Measurements from ENCODE around the gene BCAR1.

BCAR1 gene

DNA sequence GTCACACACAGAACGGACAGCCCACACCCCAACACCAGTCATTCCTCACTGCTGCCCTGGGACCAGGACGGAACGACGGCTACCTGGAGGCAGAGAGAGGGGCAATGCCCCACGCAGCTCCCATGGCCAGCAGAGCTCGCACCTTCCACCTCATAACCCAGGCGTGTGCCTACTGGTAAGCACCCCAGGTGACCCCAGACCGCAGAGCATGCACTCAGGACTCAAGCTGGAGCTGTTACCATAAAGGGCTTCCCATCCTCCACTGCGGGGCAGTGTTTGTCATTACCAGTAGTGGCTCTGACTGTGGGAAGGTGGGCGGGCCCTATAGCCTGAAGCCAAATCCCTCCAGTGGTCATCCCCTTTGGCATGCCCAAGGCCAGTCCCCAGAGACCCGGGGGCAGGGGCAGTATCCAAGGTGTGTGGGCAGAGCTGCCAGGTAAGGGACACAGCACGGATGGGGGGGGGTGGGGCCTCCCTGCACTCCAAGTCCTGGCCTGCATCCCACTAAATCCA is 4.7 kb upstream of the BCAR1 start:
- peaks cover 70 to 88% of the 10 kb centered on the region in 2 donors for H3K27me3 Mint-ChIP-seq
- H3K4me1 Mint-ChIP-seq: peaks cover 8 to 10% of the 10 kb centered on the region in 2 donors
- no peaks in the 10 kb centered on the region for H3K9me3 Mint-ChIP-seq
- ATAC-seq (replicated peaks) (no peak), DNase-seq (no peak)
- H3K36me3 Mint-ChIP-seq: no peaks in the 10 kb centered on the region
- no peak overlapping the region for H3K4me3 Mint-ChIP-seq
- H3K27ac Mint-ChIP-seq: no peak overlapping the region

DNA sequence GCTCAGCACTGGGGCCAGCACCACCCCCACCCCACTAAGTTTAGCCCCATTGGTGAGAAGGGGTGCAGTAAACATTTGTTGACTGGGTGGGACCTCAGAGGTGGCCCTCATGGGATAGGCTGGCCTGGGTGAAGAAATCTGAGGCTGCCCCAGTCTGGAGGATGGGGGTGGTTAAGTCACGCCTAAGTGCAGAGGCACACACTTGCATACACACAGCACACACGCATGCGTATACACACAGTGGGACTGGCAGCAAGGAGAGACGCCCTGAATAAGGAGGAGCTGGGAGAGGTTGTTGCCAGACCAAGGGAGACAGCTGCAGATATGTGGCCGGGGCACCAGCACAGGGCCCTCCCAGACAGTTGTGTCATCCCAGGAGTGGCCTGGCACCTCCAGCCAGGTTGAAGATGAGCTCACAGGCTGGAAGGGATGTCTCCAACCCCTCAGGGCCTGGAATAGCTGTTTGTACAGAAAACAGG is 3.0 kb upstream of the BCAR1 start:
- Mint-ChIP-seq H3K9me3 (no peaks in the 10 kb centered on the region), H3K36me3 (no peaks in the 10 kb centered on the region), H3K27me3 (peaks cover 83 to 94% of the 10 kb centered on the region in 2 donors), H3K4me1 (peaks cover 16 to 20% of the 10 kb centered on the region in 2 donors), H3K4me3 (no peak overlapping the region), H3K27ac (no peak overlapping the region)
- ATAC-seq (replicated peaks) (no peak), DNase-seq (no peak)

DNA sequence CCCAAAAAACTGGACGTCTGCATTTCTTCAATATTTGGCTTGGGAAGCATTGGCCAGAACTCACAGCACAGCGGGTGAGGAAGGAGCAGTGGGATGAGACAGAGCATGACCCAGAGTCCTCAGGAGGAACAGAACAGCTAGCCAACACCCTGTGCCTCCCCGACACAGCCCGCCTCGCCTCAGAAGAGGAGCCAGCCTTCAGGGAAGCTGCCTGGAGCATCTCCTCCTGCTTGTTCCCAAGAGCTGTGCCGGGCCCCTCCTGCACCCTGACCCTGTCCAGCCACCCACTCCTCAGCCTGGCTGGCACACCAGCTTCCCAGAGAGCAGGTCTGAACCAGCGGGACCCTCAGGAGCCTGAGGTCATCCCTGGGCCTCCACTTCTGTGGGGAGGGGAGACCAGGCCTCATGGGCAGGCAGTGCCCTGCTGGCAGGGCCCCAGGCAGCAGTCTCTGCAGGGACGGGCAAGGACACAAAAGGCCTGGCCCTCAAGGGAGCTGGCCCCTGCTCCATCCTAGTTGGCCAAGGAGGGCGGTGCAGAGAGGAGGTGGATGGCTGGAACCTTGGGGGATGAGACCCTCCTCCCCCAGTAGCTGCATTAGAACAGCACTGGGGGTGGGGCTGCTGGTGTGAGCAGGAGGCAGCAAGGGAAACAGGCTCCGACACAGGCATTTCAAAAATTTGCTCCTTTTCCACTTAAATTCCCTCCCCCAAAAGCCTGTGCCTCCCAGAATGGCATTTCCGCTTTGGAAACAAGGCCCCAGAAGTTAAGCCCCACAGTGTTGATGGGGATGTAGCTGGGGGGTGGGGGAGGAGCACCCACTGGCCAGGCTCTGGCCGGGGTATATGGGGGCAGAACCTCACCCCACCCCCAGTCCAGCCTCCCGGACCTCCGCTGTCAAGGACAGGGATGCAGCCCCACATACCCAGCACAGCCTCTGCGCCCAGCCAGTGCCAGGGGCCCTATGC is 1.8 kb upstream of the BCAR1 start:
- no peaks in the 10 kb centered on the region for H3K36me3 Mint-ChIP-seq
- no peaks in the 10 kb centered on the region for H3K9me3 Mint-ChIP-seq
- no peak overlapping the region for H3K4me3 Mint-ChIP-seq
- DNase-seq (no peak), ATAC-seq (replicated peaks) (no peak)
- H3K27ac Mint-ChIP-seq: no peak overlapping the region
- peaks cover 81 to 94% of the 10 kb centered on the region in 2 donors for H3K27me3 Mint-ChIP-seq
- peaks cover 20% of the 10 kb centered on the region in 2 donors for H3K4me1 Mint-ChIP-seq

DNA sequence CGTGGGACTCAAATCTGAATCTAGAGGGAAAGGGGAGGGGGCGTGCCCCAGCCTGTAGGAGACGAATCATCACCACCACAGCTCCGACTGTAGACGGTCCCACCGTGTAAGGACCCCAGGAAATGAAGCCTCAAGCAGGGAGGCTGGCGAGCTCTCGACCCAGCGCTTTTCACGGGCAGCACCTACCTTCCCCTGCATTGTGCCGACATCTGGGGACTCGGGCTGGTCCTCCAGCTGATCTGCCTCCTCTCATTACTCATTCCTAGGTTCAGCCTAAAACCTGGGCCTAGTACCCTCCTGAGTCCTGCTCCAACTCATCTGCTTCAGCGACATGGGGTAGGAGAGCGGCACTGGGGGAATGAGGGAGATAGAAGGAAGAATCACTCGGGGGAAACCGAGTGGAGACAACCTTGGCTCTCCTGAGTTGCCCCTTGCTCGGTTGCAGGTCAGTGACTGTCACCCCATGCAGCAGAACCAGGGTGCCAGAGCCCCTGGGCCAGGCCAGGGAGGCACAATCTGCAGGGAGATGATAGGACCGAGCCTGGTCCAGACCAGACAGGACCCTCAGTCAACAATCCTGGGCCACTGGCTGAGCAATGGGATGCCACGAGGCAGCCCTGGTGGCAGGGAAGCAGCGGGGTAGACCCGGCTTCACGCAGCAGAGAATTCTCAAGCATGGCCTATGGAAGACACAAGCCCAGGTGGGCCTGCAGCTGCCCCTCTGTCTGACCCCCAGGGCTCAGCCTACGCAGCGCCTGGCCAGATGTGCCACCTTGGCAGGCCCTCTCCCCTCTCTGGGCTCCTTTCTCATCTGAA is 833 bp upstream of the BCAR1 start:
- no peak for ATAC-seq (replicated peaks)

DNA sequence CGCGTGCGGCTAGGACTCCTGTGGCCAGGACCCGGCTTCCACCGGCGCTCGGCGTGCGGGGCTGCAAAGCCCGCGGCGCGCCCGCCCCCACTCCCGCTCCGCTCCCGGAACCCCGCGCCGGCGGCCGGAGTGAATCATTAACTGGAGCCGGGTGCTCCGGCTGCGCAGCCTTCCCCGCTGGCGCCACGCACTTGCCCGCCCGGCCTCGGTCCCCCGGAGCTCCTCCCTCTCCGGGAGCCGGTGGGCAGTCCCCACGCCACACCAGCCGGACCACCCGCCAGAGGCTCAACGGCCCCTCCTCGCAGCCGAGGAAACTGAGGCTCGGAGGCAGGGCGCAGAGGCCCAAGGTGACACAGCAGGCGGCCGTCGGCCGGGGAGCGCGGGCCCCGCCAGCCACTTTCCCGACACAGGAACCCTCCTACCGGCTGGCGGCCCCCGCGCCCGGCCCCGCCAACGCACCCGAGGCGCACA is 580 bp downstream of the BCAR1 start:
- H3K36me3 Mint-ChIP-seq: no peaks in the 10 kb centered on the region
- no peak overlapping the region for H3K27ac Mint-ChIP-seq
- H3K27me3 Mint-ChIP-seq: peaks cover 85 to 95% of the 10 kb centered on the region in 2 donors
- no peaks in the 10 kb centered on the region for H3K9me3 Mint-ChIP-seq
- DNase-seq (no peak), ATAC-seq (replicated peaks) (peak; percentile 19 to 22)
- peak overlapping the region; percentile 41 to 61 for H3K4me3 Mint-ChIP-seq
- H3K4me1 Mint-ChIP-seq: peaks cover 20 to 24% of the 10 kb centered on the region in 2 donors

More for the DNA sequence above, 833 bp upstream of the BCAR1 start:
- Mint-ChIP-seq H3K4me3 (peak overlapping the region; percentile 75 to 77), H3K9me3 (no peaks in the 10 kb centered on the region), H3K27me3 (peaks cover 81 to 94% of the 10 kb centered on the region in 2 donors), H3K36me3 (no peaks in the 10 kb centered on the region), H3K27ac (no peak overlapping the region), H3K4me1 (peaks cover 20 to 24% of the 10 kb centered on the region in 2 donors)
- no peak for DNase-seq

DNA sequence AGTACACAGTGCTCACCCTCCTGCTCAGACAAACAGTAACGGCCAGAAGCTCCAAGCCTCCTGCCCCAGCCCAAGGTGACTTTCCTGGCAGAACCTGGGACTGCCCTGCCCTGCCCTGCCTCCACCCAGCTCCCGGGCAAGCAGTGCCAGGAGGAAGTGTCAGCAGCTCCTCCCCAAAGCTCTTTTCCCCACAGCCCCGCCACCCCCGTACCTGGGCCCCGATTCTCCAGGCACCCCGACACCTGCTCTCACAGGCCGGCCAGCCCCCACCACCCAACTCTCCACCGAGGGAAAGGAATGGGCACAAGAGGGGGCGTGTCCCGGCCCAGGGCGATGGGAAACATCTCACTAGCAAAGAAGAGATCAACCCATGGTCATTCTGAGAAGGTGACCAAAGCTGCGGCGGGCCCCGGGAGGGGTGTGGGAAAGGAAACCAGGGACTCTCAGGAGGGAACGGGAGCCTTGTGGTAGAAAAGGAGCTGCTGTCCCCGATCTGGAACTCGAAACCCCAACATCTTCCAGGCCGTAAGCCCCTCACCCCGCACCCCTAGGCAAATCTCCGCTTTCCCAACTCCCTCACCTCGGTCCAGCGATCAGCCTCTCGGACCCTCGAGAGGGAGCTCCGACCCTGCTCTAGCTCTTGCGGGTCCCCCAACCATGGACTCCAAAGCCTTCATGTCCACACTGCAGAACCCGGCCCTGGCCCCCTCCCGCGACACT is 1.2 kb downstream of the BCAR1 start:
- H3K36me3 Mint-ChIP-seq: no peaks in the 10 kb centered on the region
- peaks cover 87 to 93% of the 10 kb centered on the region in 2 donors for H3K27me3 Mint-ChIP-seq
- no peak for DNase-seq
- H3K4me3 Mint-ChIP-seq: peak overlapping the region; percentile 41 to 61
- no peaks in the 10 kb centered on the region for H3K9me3 Mint-ChIP-seq
- ATAC-seq (replicated peaks): peak in 1 of 2 donors; percentile 1
- H3K4me1 Mint-ChIP-seq: peaks cover 20 to 25% of the 10 kb centered on the region in 2 donors
- no peak overlapping the region for H3K27ac Mint-ChIP-seq

DNA sequence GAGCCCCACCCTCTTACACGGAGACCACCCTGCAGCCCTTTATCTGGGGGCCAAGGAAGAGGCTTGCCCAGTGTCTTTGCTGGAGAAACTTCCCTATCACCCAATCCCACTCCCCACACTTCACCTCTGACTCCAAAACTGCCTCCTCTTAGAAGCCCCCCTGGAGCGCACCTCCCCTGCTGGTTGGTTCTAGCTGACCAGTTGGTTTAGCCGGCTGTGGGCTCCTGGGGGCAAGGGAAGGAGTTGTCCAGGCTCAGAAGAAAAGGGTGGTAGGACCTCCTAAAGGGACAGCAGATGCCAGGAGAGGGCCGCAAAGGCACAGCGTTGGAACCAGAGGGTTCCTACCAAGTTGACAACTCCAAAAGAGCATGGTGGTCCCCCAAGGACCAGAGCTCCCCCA is 2.0 kb downstream of the BCAR1 start:
- no peaks in the 10 kb centered on the region for H3K36me3 Mint-ChIP-seq
- DNase-seq (no peak), ATAC-seq (replicated peaks) (no peak)
- H3K9me3 Mint-ChIP-seq: no peaks in the 10 kb centered on the region
- H3K27ac Mint-ChIP-seq: no peak overlapping the region
- H3K4me1 Mint-ChIP-seq: peaks cover 29 to 30% of the 10 kb centered on the region in 2 donors
- peaks cover 84 to 92% of the 10 kb centered on the region in 2 donors for H3K27me3 Mint-ChIP-seq
- H3K4me3 Mint-ChIP-seq: no peak overlapping the region

DNA sequence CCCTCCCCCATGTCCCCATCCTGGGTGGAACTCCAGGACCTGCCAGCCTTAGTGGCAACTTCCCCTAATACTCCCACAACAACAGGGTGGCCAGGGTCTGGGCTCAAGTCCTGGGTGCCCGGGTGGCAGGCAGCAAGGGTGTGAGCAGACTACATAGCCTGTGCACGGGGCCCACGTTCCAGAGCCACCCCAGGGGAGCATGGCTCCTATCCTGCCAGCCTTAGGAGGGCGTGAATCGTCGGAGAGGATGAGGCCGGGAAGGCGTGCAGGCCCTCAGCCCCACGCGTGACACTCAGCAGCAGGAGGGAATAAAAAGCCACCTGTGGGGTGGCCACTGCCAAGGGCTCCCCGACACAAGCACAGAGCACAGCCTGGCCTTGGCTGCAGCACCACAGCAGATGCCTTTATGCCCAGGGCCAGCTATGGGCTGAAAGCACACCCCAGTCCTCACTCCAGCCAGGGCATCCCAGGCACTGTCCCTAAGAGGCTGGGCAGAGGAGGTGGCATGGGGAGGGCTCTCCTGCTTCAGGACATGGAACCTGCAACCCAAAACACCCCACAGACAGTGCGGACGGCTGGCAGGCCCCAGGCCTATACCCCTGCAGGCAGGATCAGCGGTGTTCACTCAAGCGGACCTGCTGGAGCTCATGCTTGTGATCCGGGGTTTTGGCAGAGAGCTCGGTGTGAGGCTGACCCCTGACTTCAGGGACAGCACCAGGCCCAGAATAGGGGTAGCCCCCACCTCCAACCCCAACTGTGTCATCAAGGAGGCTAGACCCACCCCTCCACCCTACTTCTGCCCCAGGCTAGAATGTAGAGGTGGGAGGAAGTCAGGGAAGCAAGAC is 2.7 kb downstream of the BCAR1 start:
- no peak for ATAC-seq (replicated peaks)

DNA sequence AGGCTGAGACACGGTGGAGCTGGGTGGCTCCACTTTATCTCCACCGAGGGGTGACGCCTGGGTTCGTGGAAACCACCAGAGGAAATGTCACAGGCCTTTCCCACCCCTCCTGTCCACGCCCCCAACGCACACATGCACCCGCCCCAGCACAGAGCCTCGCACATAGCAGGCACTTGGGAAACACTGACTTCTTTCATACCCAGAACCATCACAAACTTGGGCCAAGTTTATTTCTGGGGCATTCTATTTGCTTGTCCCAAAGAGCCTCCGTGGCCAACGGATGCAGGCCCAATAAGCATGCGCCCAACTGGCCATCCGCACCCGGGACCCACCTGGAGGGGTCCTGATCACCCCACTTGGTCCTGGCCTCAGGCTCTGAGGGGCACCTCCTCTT is 3.3 kb downstream of the BCAR1 start:
- DNase-seq (no peak), ATAC-seq (replicated peaks) (no peak)
- peaks cover 85 to 92% of the 10 kb centered on the region in 2 donors for H3K27me3 Mint-ChIP-seq
- H3K4me3 Mint-ChIP-seq: no peak overlapping the region
- peaks cover 36 to 39% of the 10 kb centered on the region in 2 donors for H3K4me1 Mint-ChIP-seq
- no peak overlapping the region for H3K27ac Mint-ChIP-seq
- no peaks in the 10 kb centered on the region for H3K36me3 Mint-ChIP-seq
- no peaks in the 10 kb centered on the region for H3K9me3 Mint-ChIP-seq

More for the DNA sequence above, 2.7 kb downstream of the BCAR1 start:
- Mint-ChIP-seq H3K27ac (no peak overlapping the region), H3K4me1 (peaks cover 34 to 35% of the 10 kb centered on the region in 2 donors), H3K27me3 (peaks cover 85 to 92% of the 10 kb centered on the region in 2 donors), H3K9me3 (no peaks in the 10 kb centered on the region), H3K4me3 (no peak overlapping the region), H3K36me3 (no peaks in the 10 kb centered on the region)
- no peak for DNase-seq

DNA sequence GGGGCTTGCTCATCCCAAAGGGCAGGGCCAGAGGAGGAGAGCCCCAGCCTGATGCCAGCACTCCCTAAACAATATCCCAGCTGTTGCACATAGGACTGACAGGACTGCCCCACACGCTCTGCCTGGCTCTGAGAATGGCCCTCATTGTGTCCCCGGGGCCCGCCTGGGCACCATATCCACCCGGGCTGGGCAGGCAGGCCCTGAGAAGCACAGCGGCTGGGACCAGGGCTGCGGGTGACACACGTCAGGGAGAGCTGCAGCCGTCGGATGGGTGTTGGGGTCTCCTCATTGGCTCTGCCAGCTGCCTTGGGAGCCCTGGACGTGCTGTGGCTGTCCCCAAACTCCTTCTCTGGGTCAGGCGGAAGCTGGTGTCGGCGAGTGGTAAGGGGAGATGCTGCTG is 4.2 kb downstream of the BCAR1 start:
- Mint-ChIP-seq H3K27ac (no peak overlapping the region), H3K4me1 (peaks cover 34 to 37% of the 10 kb centered on the region in 2 donors), H3K36me3 (no peaks in the 10 kb centered on the region), H3K9me3 (no peaks in the 10 kb centered on the region), H3K4me3 (no peak overlapping the region), H3K27me3 (peaks cover 85 to 92% of the 10 kb centered on the region in 2 donors)
- ATAC-seq (replicated peaks) (no peak), DNase-seq (no peak)

DNA sequence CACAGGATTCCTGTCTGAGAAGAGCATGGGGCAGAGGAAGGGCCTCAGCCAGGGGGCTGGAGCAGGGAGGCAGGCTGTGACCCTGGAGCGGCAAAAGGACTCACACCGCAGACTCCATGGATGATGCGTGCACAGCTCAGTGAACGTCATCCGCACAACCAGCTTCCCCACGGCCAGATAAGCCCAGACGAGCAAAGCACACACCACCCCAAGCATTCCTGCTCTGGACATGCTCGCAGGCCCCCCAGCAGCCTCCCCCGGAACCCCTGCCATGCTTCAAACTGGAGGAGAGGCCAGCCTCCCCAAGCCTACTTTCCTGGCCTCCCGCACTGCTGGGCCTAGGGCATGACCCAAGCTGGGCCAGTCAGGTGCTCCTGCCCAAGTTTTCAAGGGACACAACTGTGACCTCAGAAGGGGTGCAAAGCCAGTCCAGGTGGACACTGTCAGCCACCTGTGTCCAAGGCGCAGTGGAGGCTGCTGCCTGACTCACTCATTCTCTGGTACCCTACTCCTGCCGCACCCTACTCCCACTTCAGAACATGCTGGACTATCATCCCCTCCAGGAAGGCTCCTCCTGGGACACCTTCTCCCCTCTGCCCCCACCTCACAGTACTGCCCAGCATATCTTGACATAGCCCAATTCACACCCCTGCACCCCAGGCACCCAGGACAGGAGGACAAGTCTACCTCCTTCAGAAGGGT is 4.8 kb downstream of the BCAR1 start:
- no peak overlapping the region for H3K4me3 Mint-ChIP-seq
- H3K4me1 Mint-ChIP-seq: peaks cover 30 to 31% of the 10 kb centered on the region in 2 donors
- no peak for DNase-seq
- H3K9me3 Mint-ChIP-seq: no peaks in the 10 kb centered on the region
- ATAC-seq (replicated peaks): no peak
- H3K27me3 Mint-ChIP-seq: peaks cover 85 to 92% of the 10 kb centered on the region in 2 donors
- no peak overlapping the region for H3K27ac Mint-ChIP-seq
- H3K36me3 Mint-ChIP-seq: no peaks in the 10 kb centered on the region
